ENCODE results near the gene TTLL10. TPM values are rescaled to one million over a fixed set of nuclear protein-coding genes. Genes with fewer than 3 reads are reported as not detected.

Gene TTLL10
- total RNA-seq, 1 donor from 2014 or later, result not detected

GRCh38 chr1:1225913-1226312 is 52.2 kb downstream of the TTLL10 start:
- ATAC-seq, result no peak
- no peak for DNase-seq
- Histone ChIP-seq H3K9me3 (no peaks in the 10 kb centered on the region), H3K36me3 (peaks cover 73% of the 10 kb centered on the region), H3K27ac (no peak overlapping the region), H3K4me3 (no peak overlapping the region), H3K4me1 (peaks cover 15% of the 10 kb centered on the region), H3K27me3 (no peaks in the 10 kb centered on the region)
- TF ChIP-seq CTCF (IDR thresholded peaks at IDR 0.05), result no peak
- intact Hi-C loops (cut with DNase I), result no loop called here

GRCh38 chr1:1226566-1227362 is 53.1 kb downstream of the TTLL10 start:
- no peak for TF ChIP-seq CTCF (IDR thresholded peaks at IDR 0.05)
- no peaks in the 10 kb centered on the region for H3K27me3 ChIP-seq
- no peaks in the 10 kb centered on the region for H3K9me3 ChIP-seq
- peaks cover 15% of the 10 kb centered on the region for H3K4me1 ChIP-seq
- H3K36me3 ChIP-seq, result peaks cover 64% of the 10 kb centered on the region
- no peak for DNase-seq
- ATAC-seq, result no peak
- H3K4me3 ChIP-seq, result no peak overlapping the region
- intact Hi-C loops (cut with DNase I), result no loop called here
- H3K27ac ChIP-seq, result no peak overlapping the region

GRCh38 chr1:1227386-1227785 is 53.7 kb downstream of the TTLL10 start:
- H3K4me1 ChIP-seq, result peaks cover 15% of the 10 kb centered on the region
- no peak for TF ChIP-seq CTCF (IDR thresholded peaks at IDR 0.05)
- H3K36me3 ChIP-seq, result peaks cover 58% of the 10 kb centered on the region
- intact Hi-C loops (cut with DNase I), result no loop called here
- no peaks in the 10 kb centered on the region for H3K27me3 ChIP-seq
- no peaks in the 10 kb centered on the region for H3K9me3 ChIP-seq
- DNase-seq, result no peak
- no peak overlapping the region for H3K27ac ChIP-seq
- ATAC-seq, result no peak
- no peak overlapping the region for H3K4me3 ChIP-seq

DNA sequence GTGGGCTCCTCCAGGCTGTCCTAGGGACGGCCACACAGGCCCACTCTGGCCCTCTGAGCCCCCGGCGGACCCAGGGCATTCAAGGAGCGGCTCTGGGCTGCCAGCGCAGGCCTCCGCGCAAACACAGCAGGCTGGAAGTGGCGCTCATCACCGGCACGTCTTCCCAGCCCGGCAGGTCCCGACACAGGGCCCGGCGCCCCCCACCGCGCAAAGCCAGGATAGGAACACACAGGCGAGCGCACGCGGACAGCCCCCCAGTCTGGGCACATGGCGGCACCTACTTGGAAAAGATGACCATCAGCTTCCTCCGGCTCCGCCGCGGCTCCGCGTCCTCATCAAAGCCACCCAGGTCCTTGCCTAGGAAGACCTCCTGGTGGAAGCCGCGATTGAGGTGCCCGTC is 54.5 kb downstream of the TTLL10 start:
- Histone ChIP-seq H3K4me1 (peaks cover 21% of the 10 kb centered on the region), H3K9me3 (no peaks in the 10 kb centered on the region), H3K27ac (no peak overlapping the region), H3K36me3 (peaks cover 51% of the 10 kb centered on the region), H3K27me3 (no peaks in the 10 kb centered on the region), H3K4me3 (no peak overlapping the region)
- DNase-seq (no peak), ATAC-seq (no peak)
- no peak for TF ChIP-seq CTCF (IDR thresholded peaks at IDR 0.05)
- intact Hi-C loops (cut with DNase I), result no loop called here

GRCh38 chr1:1228596-1229321 is 55.1 kb downstream of the TTLL10 start:
- Histone ChIP-seq H3K4me1 (peaks cover 23% of the 10 kb centered on the region), H3K36me3 (peaks cover 46% of the 10 kb centered on the region), H3K9me3 (no peaks in the 10 kb centered on the region), H3K27ac (no peak overlapping the region), H3K4me3 (no peak overlapping the region), H3K27me3 (no peaks in the 10 kb centered on the region)
- DNase-seq, result no peak
- no peak for ATAC-seq
- no peak for TF ChIP-seq CTCF (IDR thresholded peaks at IDR 0.05)
- intact Hi-C loops (cut with DNase I), result no loop called here
